Esophagus squamous epithelium (tissue), 4 donors: ENCODE data around the gene CCDC102A.

ENCODE experiments used
- CTCF ChIP-seq, 6 experiments: fragments of 450-650 bp in 4 of 6; fragments of 200-600 bp in 2 of 6; sonication (generic) in 2 of 6; IDR thresholded peaks; one replicate each; pipeline ENCODE4 v1.5.1; 2016 to 2019; ENCODE audit warnings: antibody characterized with exemption in 6 of 6, mild to moderate bottlenecking in 4 of 6, moderate library complexity in 4 of 6
- POLR2A ChIP-seq, 4 donors: fragments of 450-650 bp; IDR thresholded peaks; one replicate each; pipeline ENCODE4 v1.6.1; 2017; ENCODE audit warnings: antibody characterized with exemption in 4 of 4, mild to moderate bottlenecking in 4 of 4, moderate library complexity in 3 of 4

GRCh38 chr16:57497121-57497520, 39.2 kb downstream of the CCDC102A start:
- TF ChIP-seq CTCF (IDR thresholded peaks at IDR 0.05) (no peak), POLR2A (IDR thresholded peaks at IDR 0.05) (no peak)
